Cardiac fibroblast (primary cell): Measurements from ENCODE around the gene CEACAM1.
"Not testable (repeated sequence)": the region's sequence is repeated elsewhere in the genome, so short reads cannot be mapped to it uniquely, and the experiment has no call there.

ENCODE experiments used
- DNase-seq, 2 donors: peaks; one replicate each; pipeline versions ENCODE4 v3.0.0 to v3.0.0-alpha.2; 2010; ENCODE audit warnings: low read depth in 2 of 2
- H3K4me3 ChIP-seq, 2 donors: replicated peaks in 1 of 2; 1 replicate in 1 of 2; 2 replicates in 1 of 2; pipeline ENCODE4 v1.5.1; 2011; ENCODE audit warnings: low read depth in 2 of 2, low read length in 2 of 2, mild to moderate bottlenecking in 2 of 2, moderate library complexity in 1 of 2
- CTCF ChIP-seq: IDR thresholded peaks from one replicate; pipeline ENCODE4 v1.5.1; 2011; ENCODE audit warnings: low read depth, mild to moderate bottlenecking, low read length, inconsistent platforms

CEACAM1 gene

GRCh38 chr19:42487032-42487797, 41.1 kb downstream of the CEACAM1 start:
- no peak for DNase-seq
- no peak for TF ChIP-seq CTCF
- no peak overlapping the region for H3K4me3 ChIP-seq

- not testable (repeated sequence) for H3K4me3 ChIP-seq, DNase-seq
These were observed 43.2 kb downstream of the CEACAM1 start for GRCh38 chr19:42485036-42485435.

GRCh38 chr19:42480335-42481095, 47.8 kb downstream of the CEACAM1 start:
- DNase-seq, result peak; percentile 52 to 59
- no peak for TF ChIP-seq CTCF
- H3K4me3 ChIP-seq, result no peak overlapping the region

- no peak for DNase-seq
- TF ChIP-seq CTCF, result no peak
These were observed 48.5 kb downstream of the CEACAM1 start for GRCh38 chr19:42479736-42480135.

GRCh38 chr19:42478765-42479311, 49.4 kb downstream of the CEACAM1 start:
- no peak for DNase-seq
- no peak for TF ChIP-seq CTCF
- H3K4me3 ChIP-seq, result no peak overlapping the region

More at GRCh38 chr19:42479736-42480135, 48.5 kb downstream of the CEACAM1 start:
- no peak overlapping the region for H3K4me3 ChIP-seq

GRCh38 chr19:42477933-42478332, 50.3 kb downstream of the CEACAM1 start:
- H3K4me3 ChIP-seq, result no peak overlapping the region
- no peak for DNase-seq
- TF ChIP-seq CTCF, result no peak

- H3K4me3 ChIP-seq, result no peak overlapping the region
- TF ChIP-seq CTCF, result no peak
- DNase-seq, result no peak
These were observed 51.2 kb downstream of the CEACAM1 start for GRCh38 chr19:42477117-42477516.
